DMS 273 treated with DMSO at 0.1 percent for 48 hours (cell line): ENCODE measurements around the gene AKAP12.

ENCODE experiments used
- DNase-seq: peaks from one replicate; lab custom pipeline; 2025; lab: John Stamatoyannopoulos, UW

The AKAP12 gene

DNA sequence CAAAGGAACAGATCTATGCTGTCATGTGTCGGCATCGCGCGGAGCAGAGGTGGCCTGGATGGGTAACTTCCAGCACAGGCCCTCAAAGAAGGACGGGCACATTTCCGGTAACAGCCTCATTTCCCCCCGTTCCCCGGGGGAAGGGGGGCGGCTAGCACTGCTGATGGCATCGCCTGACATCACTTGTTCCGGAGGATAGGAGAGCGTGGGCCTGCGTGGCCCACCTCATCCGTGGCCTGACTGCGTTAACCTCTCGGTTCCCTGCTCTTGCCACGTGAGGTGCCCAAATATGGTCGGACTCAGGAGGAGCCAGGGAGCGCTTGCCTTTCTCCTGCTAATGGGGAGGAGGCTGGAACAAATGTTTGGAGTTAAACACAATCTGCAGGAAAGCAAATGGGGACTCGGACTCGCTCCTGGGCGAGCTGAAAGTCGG is at the start of gene AKAP12:
AKAP12 (plus strand) TSS at position 365 of the 433 bp plus-strand sequence. CDS start 596 bp downstream, outside the sequence.
- no peak for DNase-seq

GRCh38 chr6:151191527-151191926 is 48.2 kb upstream of the AKAP12 start:
- DNase-seq = no peak

- no peak for DNase-seq
These were observed 43.2 kb upstream of the AKAP12 start for GRCh38 chr6:151196555-151196954.

- DNase-seq = no peak
These were observed 42.2 kb upstream of the AKAP12 start for GRCh38 chr6:151197556-151197955.

GRCh38 chr6:151199991-151200390 is 39.8 kb upstream of the AKAP12 start:
- no peak for DNase-seq

DNA sequence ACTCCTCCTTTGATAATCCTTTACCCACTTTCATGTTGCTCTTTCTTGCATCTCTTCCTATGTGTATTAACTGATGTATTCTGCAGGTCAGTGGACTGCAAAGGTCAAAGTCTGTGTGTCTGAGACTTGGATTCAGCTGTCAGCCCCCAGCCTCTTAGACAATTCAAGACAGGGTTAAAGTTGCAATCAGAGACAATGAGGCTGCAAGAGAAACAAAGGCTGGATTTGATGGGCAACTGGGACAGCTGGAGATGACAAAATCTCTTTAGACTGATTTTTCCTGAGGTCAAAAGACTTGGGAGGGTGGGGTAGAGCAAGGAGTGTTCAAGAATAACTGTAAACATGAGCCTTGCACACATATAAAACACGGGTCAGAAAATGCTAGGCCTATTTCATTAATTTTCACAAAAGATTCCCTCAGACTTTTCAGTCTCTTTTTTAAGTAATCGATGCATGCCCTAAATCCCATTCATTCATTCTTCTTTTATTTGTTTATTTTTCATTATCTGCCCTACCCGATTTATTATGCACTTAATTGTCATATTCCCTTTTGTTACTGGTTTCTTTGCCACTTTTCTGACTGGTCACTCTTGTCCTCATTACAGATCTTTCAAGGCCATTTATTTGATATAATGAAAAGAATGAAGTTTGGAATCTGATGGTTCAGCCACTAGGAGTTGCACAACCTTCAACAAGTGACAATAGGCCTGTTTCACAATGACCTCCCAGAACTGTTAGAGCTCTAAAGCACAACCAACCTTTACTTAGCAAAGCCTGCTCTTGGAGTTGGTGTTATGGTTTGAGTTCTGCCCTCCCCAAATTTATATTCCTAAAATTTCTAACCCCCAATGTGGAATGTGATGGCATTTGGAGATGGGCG is 33.8 kb upstream of the AKAP12 start:
- no peak for DNase-seq

GRCh38 chr6:151207674-151208073 is 32.1 kb upstream of the AKAP12 start:
- no peak for DNase-seq

DNA sequence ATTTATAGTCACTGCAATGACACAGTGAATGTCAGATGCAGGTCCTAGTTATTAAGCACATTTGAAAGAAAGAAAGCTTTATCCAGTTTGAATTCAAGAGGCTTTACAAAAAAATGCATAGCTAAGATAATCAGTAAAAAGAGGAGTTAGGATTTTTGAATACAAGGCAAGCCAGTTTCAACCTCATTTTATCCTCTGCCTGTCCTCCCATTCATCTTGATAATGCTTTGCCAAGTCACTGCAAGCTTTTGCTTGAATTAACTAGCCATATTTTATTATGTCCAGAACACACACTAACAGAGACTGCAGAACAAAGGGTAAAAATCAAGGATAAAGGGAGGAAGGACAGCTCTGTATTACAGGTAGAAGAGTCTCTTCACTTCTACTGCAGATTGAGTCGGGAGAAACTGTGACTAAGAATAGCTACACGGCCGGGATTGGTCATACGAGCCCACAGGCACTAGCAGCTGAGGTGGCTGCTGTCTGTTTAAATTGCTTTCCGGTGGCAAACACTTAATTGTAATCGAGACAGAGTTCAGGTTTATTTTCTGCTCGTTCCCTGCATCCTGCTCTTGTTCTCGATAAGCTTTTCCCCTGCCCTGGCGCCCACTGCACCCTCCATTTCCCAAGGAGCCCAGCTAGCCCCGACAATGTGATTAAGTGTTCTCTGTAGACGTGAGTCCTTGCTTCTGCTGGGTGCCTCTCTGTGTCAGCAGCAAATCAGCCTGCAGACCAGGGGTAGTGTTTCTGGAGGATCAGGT is 30.5 kb upstream of the AKAP12 start:
- no peak for DNase-seq

DNA sequence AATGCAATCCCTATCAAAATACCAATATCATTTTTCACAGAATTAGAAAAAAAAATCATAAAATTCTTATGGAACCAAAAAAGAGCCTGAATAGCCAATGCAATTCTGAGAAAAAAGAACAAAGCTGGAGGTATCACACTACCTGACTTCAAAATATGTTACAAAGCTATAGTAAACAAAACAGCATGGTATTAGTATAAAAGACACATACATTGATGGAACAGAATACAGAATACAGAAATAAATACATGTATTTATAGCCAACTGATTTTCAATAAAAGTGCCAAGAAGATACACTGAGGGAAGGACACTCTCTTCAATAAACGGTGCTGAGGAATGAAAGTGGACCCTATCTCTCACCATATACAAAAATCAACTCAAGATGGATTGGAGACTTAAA is 28.7 kb upstream of the AKAP12 start:
- no peak for DNase-seq

- no peak for DNase-seq
These were observed 26.4 kb upstream of the AKAP12 start for GRCh38 chr6:151213352-151213751.

DNA sequence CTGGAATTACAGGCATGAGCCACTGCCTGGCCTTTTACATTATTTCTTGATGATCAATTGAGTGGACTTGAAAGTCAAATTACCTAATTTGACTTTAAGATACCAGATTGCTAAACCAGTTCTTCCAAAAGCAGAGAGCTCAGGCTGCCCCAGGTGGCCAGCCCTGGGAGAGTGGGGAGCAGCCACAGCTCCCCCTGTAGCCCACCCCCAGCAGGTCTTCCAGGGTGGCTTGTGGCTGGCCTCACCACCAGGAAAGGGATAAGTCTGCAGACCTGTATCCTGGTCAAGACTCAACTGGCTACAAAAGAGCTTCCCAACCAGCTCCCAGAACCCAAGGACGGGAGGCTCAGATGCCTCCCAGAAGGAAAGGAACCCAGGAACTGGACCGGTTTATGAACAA is 23.8 kb upstream of the AKAP12 start:
- no peak for DNase-seq

GRCh38 chr6:151216804-151217203 is 23.0 kb upstream of the AKAP12 start:
- no peak for DNase-seq

DNA sequence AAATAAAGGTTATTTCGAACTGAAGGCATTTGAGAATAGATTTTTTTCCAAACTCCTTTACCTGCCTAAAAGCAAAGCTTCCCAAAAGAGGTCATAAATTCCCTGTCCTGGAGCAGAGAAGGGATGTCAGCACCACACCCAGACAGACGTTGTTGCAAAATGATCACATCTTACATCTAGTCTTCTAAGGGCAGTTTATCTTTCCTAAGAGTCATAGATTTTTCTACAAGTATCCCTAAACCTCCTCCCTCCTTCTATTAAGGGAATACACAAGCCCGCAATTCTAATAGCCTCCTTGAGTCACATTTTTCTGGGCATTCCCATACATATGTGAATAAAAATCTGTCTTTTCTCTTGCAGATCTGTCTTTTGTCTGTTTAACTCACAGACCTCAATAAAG is 20.6 kb upstream of the AKAP12 start:
- DNase-seq = no peak

DNA sequence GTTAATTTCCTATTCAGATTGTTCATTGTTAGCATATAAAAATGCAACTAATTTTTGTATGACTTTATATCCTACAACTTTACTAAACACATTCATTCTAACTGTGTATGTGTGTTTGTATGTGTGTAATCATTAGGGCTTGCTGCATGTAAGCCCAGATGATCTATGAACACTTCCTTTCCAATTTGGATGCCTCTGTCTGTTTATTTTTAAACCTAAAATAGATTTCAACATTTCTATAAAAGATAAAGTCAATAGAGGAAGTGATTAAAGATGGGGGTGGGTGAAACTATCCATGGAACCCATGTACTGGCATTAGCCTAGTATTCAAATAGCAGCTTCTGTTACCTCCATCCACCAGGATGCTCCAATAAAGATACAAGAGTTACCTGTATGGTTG is 15.7 kb upstream of the AKAP12 start:
- no peak for DNase-seq

GRCh38 chr6:151225919-151226318 is 13.8 kb upstream of the AKAP12 start:
- DNase-seq = no peak

- DNase-seq = no peak
These were observed 10.9 kb upstream of the AKAP12 start for GRCh38 chr6:151228788-151229400.

DNA sequence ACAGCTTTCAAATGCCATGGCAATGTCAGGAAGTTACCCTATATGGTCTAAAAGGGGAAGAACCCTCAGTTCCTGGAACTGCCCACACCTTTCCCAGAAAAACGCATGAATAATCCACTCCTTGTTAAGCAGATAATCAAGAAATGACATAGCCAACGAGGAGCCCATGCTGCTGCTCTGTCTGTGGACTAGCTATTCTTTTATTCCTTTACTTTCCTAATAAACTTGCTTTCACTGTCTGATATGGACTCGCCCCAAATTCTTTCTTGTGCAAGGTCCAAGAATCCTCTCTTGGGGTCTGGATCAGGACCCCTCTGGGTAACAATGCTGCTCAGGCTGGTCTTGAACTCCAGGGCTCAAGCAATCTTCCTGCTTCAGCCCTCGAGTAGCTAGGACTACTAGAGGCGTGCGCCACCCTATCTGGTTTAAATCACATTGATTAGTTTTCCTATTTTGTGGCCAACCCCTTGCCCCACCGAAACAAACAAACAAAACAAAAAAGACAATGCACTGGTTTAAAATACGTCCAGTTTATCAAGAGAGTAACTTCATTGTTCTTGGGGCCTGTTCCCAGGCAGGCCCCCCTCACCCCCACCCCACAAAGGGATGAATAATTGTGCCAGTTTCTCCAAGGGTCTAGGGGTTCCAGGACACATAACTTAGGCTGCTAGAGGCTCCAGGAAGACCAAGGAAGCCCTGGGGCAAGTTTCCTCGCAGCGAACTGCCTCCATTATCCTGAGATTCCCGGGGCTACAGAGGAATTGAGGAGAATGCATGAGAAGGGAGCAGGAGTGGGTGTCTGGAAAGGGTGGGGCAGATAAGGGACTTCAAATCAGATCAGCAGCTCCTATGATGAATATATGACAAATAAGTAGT is 10.1 kb upstream of the AKAP12 start:
- DNase-seq = no peak

DNA sequence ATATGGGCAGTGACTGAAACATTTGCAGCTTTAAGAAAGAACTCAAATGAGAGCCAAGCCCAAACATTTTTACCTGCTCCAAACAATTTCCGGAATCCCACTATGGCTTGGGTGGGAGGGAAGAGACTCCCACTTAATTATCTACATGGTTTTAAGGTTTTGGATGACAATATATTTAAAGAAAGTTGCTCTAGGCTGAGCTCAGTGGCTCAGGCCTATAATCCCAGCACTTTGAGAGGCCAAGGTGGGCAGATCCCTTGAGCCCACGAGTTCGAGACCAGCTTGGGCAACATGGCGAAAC is 9.5 kb upstream of the AKAP12 start:
- DNase-seq = no peak

DNA sequence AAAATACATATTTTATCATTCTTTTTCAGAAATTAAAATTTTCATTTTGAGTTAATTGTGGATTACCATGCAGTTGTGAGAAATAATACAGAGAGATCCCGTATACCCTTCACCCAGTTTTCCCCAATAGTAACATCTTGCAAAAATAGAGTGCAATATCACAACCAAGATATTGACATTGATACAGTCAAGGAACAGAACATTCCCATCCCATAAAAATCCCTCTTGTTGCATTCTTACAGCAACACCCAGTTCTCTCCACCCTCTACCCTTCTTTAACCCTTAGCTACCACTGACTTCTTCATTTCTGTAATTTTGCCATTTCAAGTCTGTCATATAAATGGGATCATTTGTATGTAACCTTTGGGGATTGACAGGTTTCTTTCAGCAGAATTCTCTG is 6.9 kb upstream of the AKAP12 start:
- no peak for DNase-seq

GRCh38 chr6:151233731-151234130 is 6.0 kb upstream of the AKAP12 start:
- no peak for DNase-seq

DNA sequence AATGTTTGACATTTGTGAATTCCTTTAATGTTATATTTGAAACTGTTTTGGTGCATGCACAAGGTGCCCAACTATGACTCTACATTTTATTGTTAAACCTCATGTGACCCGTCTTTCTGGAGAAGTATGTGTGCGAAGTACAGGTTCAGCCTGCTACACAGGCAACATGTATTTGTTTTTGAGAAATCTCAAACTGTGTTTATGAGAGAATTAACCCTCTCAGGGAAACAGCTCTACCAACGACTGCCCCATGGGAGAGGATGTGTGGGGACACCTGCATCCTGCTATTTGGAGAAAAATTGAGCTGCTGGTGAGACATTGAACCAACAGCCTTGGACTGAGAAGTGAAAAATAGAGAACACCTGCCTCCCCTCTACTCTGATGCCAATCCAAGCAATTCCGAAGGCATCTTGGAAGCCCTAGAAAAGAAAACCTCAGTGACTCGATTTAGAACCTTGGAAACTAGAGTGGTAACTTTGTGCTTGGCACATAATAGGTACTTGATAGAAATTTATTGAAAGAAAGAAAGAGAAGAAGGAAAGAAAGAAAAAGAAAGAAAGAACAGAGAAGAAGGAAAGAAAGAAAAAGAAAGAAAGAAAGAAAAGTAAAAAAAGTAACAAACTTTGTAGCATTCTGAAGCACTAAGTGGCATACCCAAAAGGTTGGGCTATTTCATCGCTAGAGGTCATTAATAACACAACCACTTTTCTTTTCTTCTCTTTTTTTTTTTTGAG is 2.9 kb upstream of the AKAP12 start:
- DNase-seq = no peak
